8988T (cell line): Measurements from ENCODE around the gene FGF8.

Experiments used
- DNase-seq: peaks from one replicate; pipeline ENCODE4 v3.0.0; 2011

FGF8 gene

GRCh38 chr10:101767966-101768790, 7.7 kb downstream of the FGF8 start:
- DNase-seq, result no peak

- no peak for DNase-seq
Observed at GRCh38 chr10:101767600-101767945, 8.3 kb downstream of the FGF8 start.

- no peak for DNase-seq
Observed at GRCh38 chr10:101766753-101767599, 8.9 kb downstream of the FGF8 start.

- DNase-seq, result no peak
Observed at GRCh38 chr10:101766306-101766705, 9.6 kb downstream of the FGF8 start.

GRCh38 chr10:101763141-101763846, 12.6 kb downstream of the FGF8 start:
- DNase-seq, result no peak

DNA sequence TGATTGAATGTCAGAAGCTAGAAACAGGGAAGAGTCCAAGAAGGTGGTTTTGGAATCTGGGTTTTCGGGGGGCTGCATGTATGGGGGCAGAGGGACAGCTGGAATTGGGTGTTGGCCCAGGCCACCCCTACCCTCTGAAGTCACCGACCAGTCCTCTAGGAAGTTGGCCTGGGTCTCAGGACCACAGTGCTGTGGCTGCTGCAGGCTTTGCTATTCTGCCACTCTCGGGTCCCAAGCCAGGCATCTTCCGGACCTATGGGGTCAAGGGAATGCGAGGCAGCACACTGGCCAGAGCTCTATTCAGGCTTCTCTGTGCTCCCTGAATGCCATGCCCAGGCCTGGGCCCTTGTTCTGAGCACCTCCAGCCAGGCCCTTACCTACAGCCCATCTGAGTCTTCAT, 13.2 kb downstream of the FGF8 start:
- no peak for DNase-seq

GRCh38 chr10:101761226-101761625, 14.7 kb downstream of the FGF8 start:
- no peak for DNase-seq

DNA sequence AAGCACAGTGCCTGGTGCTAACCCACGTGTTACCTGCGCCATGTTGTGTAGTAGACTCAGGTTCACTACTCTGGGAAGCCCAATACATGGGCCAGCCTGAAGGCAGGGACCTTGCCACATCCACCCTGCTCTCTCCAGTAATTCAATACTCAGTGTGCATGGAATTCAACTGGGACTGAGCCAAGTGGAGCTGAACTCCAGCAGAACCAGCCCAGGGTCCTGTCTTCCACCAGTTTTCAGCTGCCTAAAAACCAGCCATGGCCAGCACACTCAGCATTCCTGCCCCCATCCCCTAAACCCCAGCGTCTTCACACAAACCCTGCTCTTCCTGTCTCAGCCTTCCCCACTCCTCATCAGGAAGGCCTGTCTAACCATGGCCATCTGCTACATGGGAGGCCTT, 15.4 kb downstream of the FGF8 start:
- DNase-seq, result no peak

DNA sequence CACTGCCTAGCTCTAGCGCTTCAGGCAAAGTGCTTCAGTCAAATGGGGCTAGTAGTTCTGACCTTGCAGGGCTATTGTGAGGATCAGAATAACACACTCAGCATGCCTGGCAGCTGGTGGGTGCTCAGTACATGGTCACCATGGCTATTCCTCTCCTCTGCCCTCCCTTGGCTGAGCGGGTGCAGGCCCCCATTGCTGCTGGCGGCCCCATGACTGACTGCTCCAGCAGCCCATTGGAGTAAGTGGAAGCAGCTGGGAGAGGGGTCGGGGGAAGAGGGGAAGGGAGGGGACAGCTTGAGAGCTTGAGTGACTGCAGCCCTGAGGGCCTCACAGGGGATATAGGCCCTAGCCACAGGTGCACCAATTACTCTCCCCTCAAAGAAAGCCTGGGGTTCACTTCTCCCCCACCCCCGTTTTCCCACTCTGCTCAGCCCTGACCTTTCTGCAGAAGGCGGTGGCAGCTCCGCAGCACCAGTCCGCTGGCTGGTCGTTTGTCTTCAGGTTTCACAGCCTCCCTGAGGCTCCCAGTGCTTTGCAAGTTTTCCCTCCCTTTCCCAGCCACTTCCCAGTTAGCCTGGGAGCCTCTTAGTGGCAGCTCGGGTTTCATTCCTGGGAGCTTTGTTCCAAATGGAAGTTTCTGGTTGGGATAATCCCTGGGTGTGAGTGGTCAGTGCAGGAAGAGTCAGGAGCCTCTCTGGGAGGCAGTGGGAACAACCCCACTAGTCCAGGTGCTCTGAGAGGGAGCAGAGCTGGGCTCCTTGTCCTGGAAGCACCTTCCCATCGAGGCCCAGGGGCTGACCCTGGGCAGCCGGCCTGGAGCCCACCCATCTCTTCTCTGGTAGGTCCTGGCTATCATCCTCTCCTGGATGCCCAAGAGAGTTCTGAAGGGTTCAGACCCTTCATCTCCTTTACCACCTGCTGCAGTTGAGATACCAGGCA, 16.3 kb downstream of the FGF8 start:
- DNase-seq, result no peak

GRCh38 chr10:101758858-101759257, 17.1 kb downstream of the FGF8 start:
- no peak for DNase-seq

DNA sequence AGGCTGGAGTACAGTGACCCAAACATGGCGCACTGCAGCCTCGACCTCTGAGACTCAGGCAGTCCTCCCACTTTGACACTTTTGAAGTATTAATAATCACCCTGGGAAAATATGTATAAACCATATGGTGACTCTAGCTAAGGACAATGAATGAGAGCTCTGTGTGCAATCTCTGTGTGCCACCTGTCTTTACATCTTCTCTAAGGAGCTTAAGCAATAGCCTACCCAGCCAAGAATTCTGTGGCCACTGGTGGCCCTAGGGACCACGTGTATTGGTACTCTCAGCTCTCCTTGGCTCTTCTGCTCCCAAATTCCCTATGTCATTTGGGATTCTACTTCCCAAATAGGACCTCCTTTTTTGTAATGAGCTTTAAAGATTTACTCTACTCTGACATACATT, 23.7 kb downstream of the FGF8 start:
- DNase-seq, result no peak

DNA sequence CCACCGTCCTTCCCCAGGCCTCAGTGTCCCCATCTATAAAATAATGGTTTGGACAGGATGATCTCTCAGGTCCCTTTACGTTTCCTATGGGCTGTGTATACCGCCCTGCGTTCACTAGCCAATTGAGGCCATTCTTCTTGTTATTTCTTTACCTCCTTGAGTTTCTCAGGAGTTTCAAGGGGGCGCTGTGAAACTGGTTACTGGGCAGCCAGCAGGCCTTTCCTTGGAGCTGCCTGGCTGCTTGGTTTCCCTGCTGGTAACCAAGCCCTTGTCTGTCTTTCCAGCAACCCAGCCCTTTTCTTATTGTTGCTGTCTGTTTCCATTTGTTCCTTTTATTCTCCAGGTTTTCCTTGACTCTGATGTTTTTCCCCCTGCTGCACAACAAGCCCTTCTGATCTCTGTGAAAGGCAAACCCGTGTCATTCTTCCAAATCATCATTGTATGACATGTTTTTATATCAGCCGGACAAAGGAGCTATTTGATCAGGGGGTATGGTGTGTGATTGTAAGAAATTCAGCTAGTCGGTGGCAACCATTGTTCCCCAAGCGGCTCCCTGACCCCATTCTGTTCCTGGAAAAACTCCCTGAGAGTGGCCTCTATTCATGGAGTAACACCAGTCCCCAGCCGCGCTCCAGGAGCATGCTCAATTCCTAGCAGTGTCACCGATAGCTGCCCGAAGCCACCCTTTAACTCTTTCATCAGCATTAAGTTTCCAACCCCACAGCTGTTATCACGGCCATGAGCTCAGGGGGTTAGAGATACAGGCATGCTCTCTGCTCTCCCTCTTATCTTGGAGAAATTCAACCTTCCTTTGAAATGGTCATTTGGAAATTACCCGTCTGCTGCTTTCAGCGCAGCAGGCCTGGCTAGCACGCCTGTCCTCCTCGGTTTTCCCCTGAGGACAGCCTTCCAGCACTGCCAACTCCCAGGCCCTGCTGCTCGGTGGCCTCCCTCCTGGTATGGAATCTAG, 26.6 kb downstream of the FGF8 start:
- DNase-seq, result no peak

DNA sequence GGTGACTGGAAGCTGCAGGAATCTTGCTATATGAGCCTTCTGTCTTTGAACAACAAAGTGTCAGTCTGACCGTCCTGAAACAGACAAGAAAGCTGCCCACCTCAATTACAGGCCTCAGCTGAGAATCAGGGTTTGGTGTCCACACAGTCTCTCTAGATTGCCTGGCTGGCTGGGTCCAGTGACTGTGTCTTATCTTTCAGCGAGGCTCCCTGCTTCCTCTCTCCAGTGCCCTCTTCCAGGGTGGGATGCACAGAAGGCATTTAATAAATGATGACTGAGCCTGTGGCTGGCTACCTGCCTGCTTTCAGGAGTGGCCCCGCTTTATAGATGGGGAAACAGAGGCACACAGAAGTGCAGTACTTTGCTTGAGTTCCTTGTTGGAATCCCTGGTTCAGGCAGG, 27.4 kb downstream of the FGF8 start:
- no peak for DNase-seq

- no peak for DNase-seq
Observed at GRCh38 chr10:101745074-101745696, 30.7 kb downstream of the FGF8 start.

GRCh38 chr10:101744267-101744666, 31.6 kb downstream of the FGF8 start:
- DNase-seq, result no peak

DNA sequence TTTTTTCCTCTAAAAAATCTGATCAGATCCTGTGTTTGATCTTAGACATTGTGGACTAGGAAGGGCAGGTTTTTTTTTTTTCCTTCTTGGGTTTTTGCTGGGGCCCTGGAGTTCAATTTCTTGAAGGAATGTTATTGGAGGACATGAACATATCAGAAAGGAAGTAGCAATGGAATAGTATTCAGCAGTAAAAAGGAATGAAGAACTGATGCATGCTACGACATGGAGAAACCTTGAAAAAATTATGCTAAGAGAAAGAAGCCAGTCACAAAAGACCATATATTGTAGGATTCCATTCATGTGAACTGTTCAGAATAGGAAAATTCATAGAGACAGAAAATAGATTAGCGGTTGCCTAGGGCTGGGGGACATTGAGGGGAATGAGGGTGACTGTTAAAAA, 34.0 kb downstream of the FGF8 start:
- no peak for DNase-seq

DNA sequence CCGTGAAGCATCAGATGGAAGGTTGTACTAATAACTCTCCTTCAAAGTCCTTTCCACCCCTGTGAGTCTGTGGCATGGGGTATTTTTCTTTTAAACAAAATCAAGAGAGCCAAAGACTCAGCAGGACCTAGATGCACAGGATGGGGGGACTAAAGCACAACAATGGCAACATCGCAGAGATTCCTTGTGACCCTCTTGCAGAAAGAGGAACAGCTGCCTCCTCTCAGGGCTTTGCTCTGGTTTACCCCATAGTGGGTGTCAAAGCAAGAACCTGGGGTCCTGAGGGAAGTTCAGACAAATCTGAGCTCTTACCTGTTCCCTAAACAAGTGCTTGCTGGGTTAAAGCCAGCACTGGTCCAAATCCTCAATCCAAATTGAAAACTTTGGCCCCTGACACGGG, 39.2 kb downstream of the FGF8 start:
- no peak for DNase-seq

DNA sequence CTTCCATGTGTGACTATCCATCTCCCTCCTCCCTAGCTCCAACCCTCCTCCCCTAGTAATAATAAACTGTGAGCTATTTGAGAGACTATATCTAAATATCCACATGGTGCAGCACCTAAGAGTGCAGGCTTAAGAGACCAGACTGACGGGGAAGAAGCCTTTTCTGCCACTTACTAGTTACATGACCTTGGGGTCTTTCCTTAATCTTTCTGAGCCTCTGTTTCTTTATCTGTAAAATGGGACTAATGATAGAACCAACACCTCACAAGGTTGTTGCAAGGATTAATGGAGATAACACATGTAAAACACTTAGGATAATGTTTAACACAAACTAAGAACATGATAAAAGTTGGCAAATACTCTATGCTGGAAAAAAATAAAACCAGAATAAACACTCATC, 43.8 kb downstream of the FGF8 start:
- DNase-seq, result no peak

- DNase-seq, result no peak
Observed at GRCh38 chr10:101726115-101726387, 49.9 kb downstream of the FGF8 start.

DNA sequence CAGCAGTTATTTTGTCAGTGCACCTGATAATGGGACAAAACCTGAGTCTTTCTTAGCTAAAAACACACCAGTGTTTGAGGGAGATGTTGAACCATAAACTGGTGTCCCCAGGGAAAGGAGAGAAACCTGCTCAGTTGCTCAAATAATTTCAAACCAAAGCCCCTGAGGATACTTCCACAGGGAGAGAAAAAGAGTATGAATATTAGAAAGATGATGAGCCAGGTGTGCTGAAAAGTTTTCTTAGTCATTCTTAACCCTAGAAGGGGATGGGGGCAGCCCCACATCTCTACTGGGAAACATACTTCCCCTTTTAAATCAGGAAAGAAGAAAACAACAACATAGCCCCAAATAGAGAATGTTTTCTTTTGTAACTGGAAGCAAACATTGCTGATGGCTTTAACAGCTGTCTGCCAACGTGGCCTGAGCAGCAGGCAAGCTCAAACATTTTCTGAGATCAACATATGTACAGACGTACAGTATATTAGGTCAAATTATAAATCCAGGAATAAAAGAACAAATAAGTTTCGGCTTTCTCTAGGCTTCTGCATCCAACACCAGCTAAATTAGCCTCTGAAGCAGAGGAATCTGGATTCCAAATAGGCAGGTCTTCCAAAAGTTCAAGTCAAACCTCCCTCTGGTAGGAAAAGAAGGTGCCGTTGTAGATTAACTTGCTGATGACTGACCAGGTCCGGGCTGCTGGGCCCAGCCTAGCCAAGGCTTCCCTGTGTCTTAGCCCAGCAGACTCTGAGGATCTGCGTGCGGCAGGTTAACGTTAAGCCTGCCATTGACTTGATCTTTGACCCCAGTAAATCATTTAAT, 50.4 kb downstream of the FGF8 start:
- DNase-seq, result no peak
